GM12873 (cell line): ENCODE results near the gene MBD3L2.
"Not testable (repeated sequence)": the region's sequence is repeated elsewhere in the genome, so short reads cannot be mapped to it uniquely, and the experiment has no call there.

Source experiments
- CTCF ChIP-seq: IDR thresholded peaks from 2 replicates; pipeline ENCODE4 v1.5.1; 2012; ENCODE audit warnings: low read depth, mild to moderate bottlenecking, moderate library complexity, low read length, control low read depth; ENCODE audit not compliant: insufficient read depth; ENCODE audit errors: missing control alignments

Gene MBD3L2

GRCh38 chr19:7010722-7011593 lies 38.2 kb upstream of the MBD3L2 start:
- TF ChIP-seq CTCF: no peak

GRCh38 chr19:7013678-7014077 lies 35.4 kb upstream of the MBD3L2 start:
- TF ChIP-seq CTCF: no peak

- no peak for TF ChIP-seq CTCF
Measured at GRCh38 chr19:7018828-7019227, 30.3 kb upstream of the MBD3L2 start.

GRCh38 chr19:7021331-7021730 lies 27.8 kb upstream of the MBD3L2 start, which contains the start of gene MBD3L2B:
MBD3L2B (minus strand) TSS chr19:7021431; CDS start chr19:7021397, 34 bp downstream.
- not testable (repeated sequence) for TF ChIP-seq CTCF

GRCh38 chr19:7030278-7030677 lies 18.8 kb upstream of the MBD3L2 start, which contains the start of gene MBD3L5:
MBD3L5 (plus strand) TSS chr19:7030578; CDS start chr19:7030612, 34 bp downstream.
- TF ChIP-seq CTCF: not testable (repeated sequence)

GRCh38 chr19:7040079-7040478 lies 9.0 kb upstream of the MBD3L2 start, which contains the start of gene MBD3L4:
MBD3L4 (minus strand) TSS chr19:7040179; CDS start chr19:7040144, 35 bp downstream.
- TF ChIP-seq CTCF: not testable (repeated sequence)

- not testable (repeated sequence) for TF ChIP-seq CTCF
Measured at GRCh38 chr19:7058576-7058975, 9.5 kb downstream of the MBD3L2 start, which contains the start of gene MBD3L3. MBD3L3 (minus strand) TSS chr19:7058676; CDS start chr19:7058605, 71 bp downstream.
